Skeletal muscle satellite cell (primary cell): ENCODE results near the gene ATG14.
"Not testable (repeated sequence)": the region's sequence is repeated elsewhere in the genome, so short reads cannot be mapped to it uniquely, and the experiment has no call there.

Experiments used
- H3K27me3 ChIP-seq: 2 replicates; pipeline ENCODE4 v1.7.0; 2013; ENCODE audit warnings: low read length; ENCODE audit not compliant: control insufficient read depth, insufficient read depth
- H3K36me3 ChIP-seq: 2 replicates; pipeline ENCODE4 v1.7.0; 2013; ENCODE audit warnings: mild to moderate bottlenecking, control low read depth, low read length; ENCODE audit not compliant: insufficient read depth
- H3K4me1 ChIP-seq: 2 replicates; pipeline ENCODE4 v1.7.0; 2013; ENCODE audit warnings: low read length; ENCODE audit not compliant: control insufficient read depth, insufficient read depth
- H3K4me2 ChIP-seq: 2 replicates; pipeline ENCODE4 v1.7.0; 2013; ENCODE audit warnings: mild to moderate bottlenecking, low read length
- H3K4me3 ChIP-seq: 2 replicates; pipeline ENCODE4 v1.7.0; 2013; ENCODE audit warnings: low read length
- H3K9ac ChIP-seq: 2 replicates; pipeline ENCODE4 v1.7.0; 2013; ENCODE audit warnings: mild to moderate bottlenecking, low read depth, low read length, moderate library complexity
- H3K9me3 ChIP-seq: replicated peaks from 2 replicates; pipeline ENCODE4 v1.7.0; 2013; ENCODE audit warnings: mild to moderate bottlenecking, control low read depth, low read length

The ATG14 gene

GRCh38 chr14:55347748-55348147, 63.9 kb downstream of the ATG14 start:
- Histone ChIP-seq H3K36me3 (peaks cover 23% of the 10 kb centered on the region), H3K9me3 (no peaks in the 10 kb centered on the region), H3K4me2 (no peak overlapping the region), H3K4me3 (no peak overlapping the region), H3K9ac (no peak overlapping the region), H3K27me3 (no peaks in the 10 kb centered on the region), H3K4me1 (no peaks in the 10 kb centered on the region)

DNA sequence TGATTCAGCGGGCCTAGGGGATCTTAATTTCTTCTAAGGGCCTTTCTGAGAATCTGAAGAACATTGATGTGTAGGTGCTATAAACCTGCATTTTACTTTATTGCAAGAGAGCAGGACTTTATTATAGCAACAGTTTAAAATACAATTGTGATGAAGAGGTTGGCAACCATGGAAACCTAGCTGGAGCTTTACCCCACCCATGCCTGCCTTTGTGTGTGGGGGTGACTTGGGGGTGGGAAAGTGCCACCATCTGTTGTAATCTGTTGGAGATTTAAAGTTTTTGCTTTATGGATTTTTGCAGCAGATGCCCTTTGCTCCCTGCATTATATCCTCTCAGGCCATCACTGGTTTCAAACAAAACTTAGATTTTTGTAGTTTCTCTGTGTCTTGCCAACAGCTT, 64.6 kb downstream of the ATG14 start:
- no peak overlapping the region for H3K9ac ChIP-seq
- no peaks in the 10 kb centered on the region for H3K4me1 ChIP-seq
- H3K27me3 ChIP-seq, result no peaks in the 10 kb centered on the region
- no peak overlapping the region for H3K4me2 ChIP-seq
- no peak overlapping the region for H3K4me3 ChIP-seq
- H3K36me3 ChIP-seq, result peaks cover 19% of the 10 kb centered on the region
- H3K9me3 ChIP-seq, result no peaks in the 10 kb centered on the region

- H3K27me3 ChIP-seq, H3K4me2 ChIP-seq, H3K4me3 ChIP-seq, H3K9ac ChIP-seq, H3K36me3 ChIP-seq, H3K4me1 ChIP-seq, H3K9me3 ChIP-seq: not testable (repeated sequence)
These were observed 67.0 kb downstream of the ATG14 start for GRCh38 chr14:55344582-55345163.

GRCh38 chr14:55341781-55342180, 69.8 kb downstream of the ATG14 start:
- Histone ChIP-seq H3K4me3 (no peak overlapping the region), H3K9me3 (no peaks in the 10 kb centered on the region), H3K4me2 (no peak overlapping the region), H3K27me3 (no peaks in the 10 kb centered on the region), H3K9ac (no peak overlapping the region), H3K36me3 (no peaks in the 10 kb centered on the region), H3K4me1 (no peaks in the 10 kb centered on the region)

- H3K36me3 ChIP-seq, result no peaks in the 10 kb centered on the region
- no peaks in the 10 kb centered on the region for H3K9me3 ChIP-seq
- H3K4me3 ChIP-seq, result no peak overlapping the region
- H3K4me1 ChIP-seq, result no peaks in the 10 kb centered on the region
- no peak overlapping the region for H3K9ac ChIP-seq
- no peak overlapping the region for H3K4me2 ChIP-seq
- H3K27me3 ChIP-seq, result no peaks in the 10 kb centered on the region
These were observed 71.1 kb downstream of the ATG14 start for GRCh38 chr14:55340482-55340881.

DNA sequence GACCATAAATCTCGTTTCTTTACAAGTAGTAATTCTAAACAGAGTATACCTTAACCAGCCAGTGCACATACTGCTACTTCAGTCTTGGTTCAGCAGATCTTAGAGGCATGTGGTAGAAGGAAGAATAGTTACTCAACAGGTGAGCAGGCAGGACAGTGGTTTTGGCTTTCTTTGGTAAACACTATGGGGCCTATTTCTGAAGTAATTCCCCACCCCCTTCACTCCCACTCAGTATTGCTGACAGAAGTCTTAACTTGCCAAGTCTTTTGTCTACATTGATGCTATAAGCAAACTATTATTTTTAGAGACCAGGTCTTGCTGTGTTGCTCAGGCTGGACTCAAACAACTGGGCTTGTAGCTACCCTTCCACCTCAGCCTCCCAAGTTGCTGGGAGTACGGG, 71.9 kb downstream of the ATG14 start:
- H3K4me3 ChIP-seq, result no peak overlapping the region
- H3K9ac ChIP-seq, result no peak overlapping the region
- H3K4me2 ChIP-seq, result no peak overlapping the region
- no peaks in the 10 kb centered on the region for H3K9me3 ChIP-seq
- H3K36me3 ChIP-seq, result no peaks in the 10 kb centered on the region
- H3K4me1 ChIP-seq, result no peaks in the 10 kb centered on the region
- no peaks in the 10 kb centered on the region for H3K27me3 ChIP-seq

DNA sequence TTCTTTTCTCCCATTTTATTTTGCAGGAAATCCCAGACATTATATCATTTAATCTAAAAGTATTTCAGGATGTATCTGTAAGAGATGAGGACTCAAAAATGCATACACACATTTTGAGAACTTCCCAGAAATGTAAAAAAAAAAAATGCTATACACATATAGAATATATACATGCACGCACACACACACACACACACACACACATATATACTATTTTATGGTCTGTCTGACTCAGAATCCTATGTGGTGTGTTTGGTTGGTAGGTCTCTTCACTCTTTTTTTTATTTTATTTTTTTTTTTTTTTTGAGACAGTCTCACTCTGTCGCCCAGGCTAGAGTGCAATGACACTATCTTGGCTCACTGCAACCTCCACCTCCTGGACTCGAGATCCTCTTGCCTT, 74.9 kb downstream of the ATG14 start:
- Histone ChIP-seq H3K9me3 (no peaks in the 10 kb centered on the region), H3K4me2 (no peak overlapping the region), H3K4me3 (no peak overlapping the region), H3K4me1 (peaks cover 15% of the 10 kb centered on the region), H3K27me3 (no peaks in the 10 kb centered on the region), H3K9ac (no peak overlapping the region), H3K36me3 (no peaks in the 10 kb centered on the region)

DNA sequence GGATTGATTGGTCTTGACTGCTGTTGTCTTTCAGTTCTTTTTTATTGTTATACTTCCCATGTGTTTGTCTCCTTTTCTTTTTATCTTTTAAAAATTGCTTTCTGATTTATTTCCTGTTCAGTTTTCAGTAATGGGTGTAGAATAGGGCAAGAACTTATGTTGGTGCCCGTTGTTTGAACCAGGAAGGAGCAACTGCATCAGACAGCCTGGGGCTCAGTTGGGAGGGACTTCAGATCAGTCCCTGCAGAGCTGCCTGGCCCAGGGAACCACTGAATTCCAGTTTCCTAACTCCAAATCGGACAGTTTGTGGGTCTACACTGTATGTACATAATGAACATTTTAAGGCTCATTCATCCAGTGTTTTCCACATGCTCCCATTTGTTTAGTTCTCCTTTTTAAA, 75.5 kb downstream of the ATG14 start:
- Histone ChIP-seq H3K4me2 (no peak overlapping the region), H3K27me3 (no peaks in the 10 kb centered on the region), H3K4me3 (no peak overlapping the region), H3K9me3 (no peaks in the 10 kb centered on the region), H3K36me3 (no peaks in the 10 kb centered on the region), H3K9ac (no peak overlapping the region), H3K4me1 (peaks cover 15% of the 10 kb centered on the region)

- Histone ChIP-seq H3K36me3 (no peaks in the 10 kb centered on the region), H3K9me3 (no peaks in the 10 kb centered on the region), H3K4me1 (peaks cover 30% of the 10 kb centered on the region), H3K4me2 (no peak overlapping the region), H3K4me3 (no peak overlapping the region), H3K27me3 (no peaks in the 10 kb centered on the region), H3K9ac (no peak overlapping the region)
These were observed 77.7 kb downstream of the ATG14 start for GRCh38 chr14:55333711-55334485.

DNA sequence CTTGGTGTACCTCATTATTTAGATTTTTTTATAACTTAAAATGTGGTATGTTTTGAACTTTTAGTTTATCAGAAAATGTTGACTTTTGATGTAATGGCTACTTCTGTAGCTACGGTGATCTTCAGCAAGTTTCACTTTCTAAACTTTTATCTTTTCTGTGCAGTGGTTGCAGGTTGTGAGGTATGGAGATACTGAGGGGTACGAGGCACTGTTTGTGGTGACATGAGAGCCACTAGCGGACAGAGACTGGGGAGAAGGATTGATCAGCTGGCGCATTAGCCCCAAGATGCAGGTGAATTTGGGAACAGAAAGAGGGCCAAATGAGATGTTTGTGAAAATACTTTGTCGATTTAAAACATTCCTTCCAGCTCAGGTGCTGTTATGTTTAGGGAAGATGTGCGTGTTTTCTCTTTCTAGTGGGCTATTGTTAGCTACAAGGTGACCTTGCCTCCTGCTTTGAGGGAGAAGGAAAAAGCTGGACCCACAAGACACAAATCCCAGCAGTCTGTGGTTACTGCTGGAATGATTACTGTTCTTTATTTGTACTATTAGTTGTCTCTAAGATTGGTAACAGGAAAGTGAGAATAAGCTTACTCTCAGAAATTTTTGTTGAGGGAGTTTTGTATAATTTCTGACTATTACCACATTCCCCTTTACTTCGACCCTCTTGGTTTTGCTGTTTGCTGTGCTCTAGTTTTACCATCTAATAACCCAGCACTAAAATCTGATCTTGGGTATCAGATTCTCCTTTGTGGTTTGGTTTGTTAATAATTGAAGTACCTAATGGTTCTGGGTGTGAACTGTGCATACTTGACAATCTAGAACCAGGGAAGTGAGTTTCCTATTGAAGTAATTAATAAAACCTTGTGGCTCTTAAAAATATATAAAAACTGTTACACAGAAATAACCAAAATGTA, 78.7 kb downstream of the ATG14 start:
- Histone ChIP-seq H3K4me2 (no peak overlapping the region), H3K36me3 (no peaks in the 10 kb centered on the region), H3K9ac (no peak overlapping the region), H3K9me3 (no peaks in the 10 kb centered on the region), H3K4me1 (peaks cover 30% of the 10 kb centered on the region), H3K27me3 (no peaks in the 10 kb centered on the region), H3K4me3 (no peak overlapping the region)

- Histone ChIP-seq H3K27me3 (no peaks in the 10 kb centered on the region), H3K9me3 (no peaks in the 10 kb centered on the region), H3K4me1 (peaks cover 30% of the 10 kb centered on the region), H3K4me2 (peak overlapping the region; percentile 74), H3K4me3 (peak overlapping the region; percentile 45), H3K36me3 (no peaks in the 10 kb centered on the region), H3K9ac (peak overlapping the region; percentile 55)
These were observed 81.5 kb downstream of the ATG14 start for GRCh38 chr14:55329999-55330710.
